Osteocyte (in vitro differentiated cells): ENCODE measurements around the gene APCDD1L. TPM values are rescaled to one million over a fixed set of nuclear protein-coding genes. Genes with fewer than 3 reads are reported as not detected.

Experiments used
- DNase-seq: peaks from one replicate; pipeline ENCODE4 v3.0.0; 2021; ENCODE audit warnings: mixed read lengths; ENCODE audit not compliant: unreplicated experiment; ENCODE audit errors: extremely low spot score
- H3K27ac Mint-ChIP-seq: one replicate; pipeline ENCODE4 v1.8.0; 2021; ENCODE audit warnings: mild to moderate bottlenecking, mixed read lengths; ENCODE audit not compliant: unreplicated experiment
- H3K27me3 Mint-ChIP-seq: one replicate; pipeline ENCODE4 v1.8.0; 2021; ENCODE audit warnings: mixed read lengths; ENCODE audit not compliant: unreplicated experiment
- H3K36me3 Mint-ChIP-seq: one replicate; pipeline ENCODE4 v1.8.0; 2021; ENCODE audit warnings: mixed read lengths; ENCODE audit not compliant: unreplicated experiment
- H3K4me1 Mint-ChIP-seq: one replicate; pipeline ENCODE4 v1.8.0; 2021; ENCODE audit warnings: mixed read lengths; ENCODE audit not compliant: unreplicated experiment
- H3K4me3 Mint-ChIP-seq: one replicate; pipeline ENCODE4 v1.8.0; 2021; ENCODE audit warnings: mild to moderate bottlenecking, moderate library complexity, mixed read lengths; ENCODE audit not compliant: unreplicated experiment
- H3K9me3 Mint-ChIP-seq: one replicate; pipeline ENCODE4 v1.8.0; 2021; ENCODE audit warnings: mixed read lengths; ENCODE audit not compliant: unreplicated experiment
- total RNA-seq: library from RNA; stranded (reverse); gene quantifications from 2 replicates; pipeline ENCODE4 v1.2.1, GENCODE V29; 2021
- TF ChIP-seq, protein P1 (sequence below): fragments of 200-600 bp; sonication (generic); IDR thresholded peaks from 2 replicates; pipeline ENCODE4 v1.5.0; 2021; ENCODE audit warnings: antibody characterized with exemption, mild to moderate bottlenecking, moderate library complexity

The APCDD1L gene
- total RNA-seq, 1 donor from 2014 or later: 3.1 TPM

- Mint-ChIP-seq H3K4me3 (no peak overlapping the region), H3K27ac (no peak overlapping the region), H3K36me3 (no peaks in the 10 kb centered on the region), H3K27me3 (no peaks in the 10 kb centered on the region), H3K4me1 (no peaks in the 10 kb centered on the region), H3K9me3 (peaks cover 18% of the 10 kb centered on the region)
- no peak for DNase-seq
- TF ChIP-seq, protein P1, sequence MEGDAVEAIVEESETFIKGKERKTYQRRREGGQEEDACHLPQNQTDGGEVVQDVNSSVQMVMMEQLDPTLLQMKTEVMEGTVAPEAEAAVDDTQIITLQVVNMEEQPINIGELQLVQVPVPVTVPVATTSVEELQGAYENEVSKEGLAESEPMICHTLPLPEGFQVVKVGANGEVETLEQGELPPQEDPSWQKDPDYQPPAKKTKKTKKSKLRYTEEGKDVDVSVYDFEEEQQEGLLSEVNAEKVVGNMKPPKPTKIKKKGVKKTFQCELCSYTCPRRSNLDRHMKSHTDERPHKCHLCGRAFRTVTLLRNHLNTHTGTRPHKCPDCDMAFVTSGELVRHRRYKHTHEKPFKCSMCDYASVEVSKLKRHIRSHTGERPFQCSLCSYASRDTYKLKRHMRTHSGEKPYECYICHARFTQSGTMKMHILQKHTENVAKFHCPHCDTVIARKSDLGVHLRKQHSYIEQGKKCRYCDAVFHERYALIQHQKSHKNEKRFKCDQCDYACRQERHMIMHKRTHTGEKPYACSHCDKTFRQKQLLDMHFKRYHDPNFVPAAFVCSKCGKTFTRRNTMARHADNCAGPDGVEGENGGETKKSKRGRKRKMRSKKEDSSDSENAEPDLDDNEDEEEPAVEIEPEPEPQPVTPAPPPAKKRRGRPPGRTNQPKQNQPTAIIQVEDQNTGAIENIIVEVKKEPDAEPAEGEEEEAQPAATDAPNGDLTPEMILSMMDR: no peak
Measured at GRCh38 chr20:58522666-58523065, 7.5 kb upstream of the APCDD1L start.

- Mint-ChIP-seq H3K9me3 (peaks cover 9% of the 10 kb centered on the region), H3K27me3 (peaks cover 2% of the 10 kb centered on the region), H3K4me3 (no peak overlapping the region), H3K27ac (no peak overlapping the region), H3K36me3 (no peaks in the 10 kb centered on the region), H3K4me1 (no peaks in the 10 kb centered on the region)
- DNase-seq: no peak
- TF ChIP-seq, protein P1: no peak
Measured at GRCh38 chr20:58521763-58522162, 6.6 kb upstream of the APCDD1L start.

DNA sequence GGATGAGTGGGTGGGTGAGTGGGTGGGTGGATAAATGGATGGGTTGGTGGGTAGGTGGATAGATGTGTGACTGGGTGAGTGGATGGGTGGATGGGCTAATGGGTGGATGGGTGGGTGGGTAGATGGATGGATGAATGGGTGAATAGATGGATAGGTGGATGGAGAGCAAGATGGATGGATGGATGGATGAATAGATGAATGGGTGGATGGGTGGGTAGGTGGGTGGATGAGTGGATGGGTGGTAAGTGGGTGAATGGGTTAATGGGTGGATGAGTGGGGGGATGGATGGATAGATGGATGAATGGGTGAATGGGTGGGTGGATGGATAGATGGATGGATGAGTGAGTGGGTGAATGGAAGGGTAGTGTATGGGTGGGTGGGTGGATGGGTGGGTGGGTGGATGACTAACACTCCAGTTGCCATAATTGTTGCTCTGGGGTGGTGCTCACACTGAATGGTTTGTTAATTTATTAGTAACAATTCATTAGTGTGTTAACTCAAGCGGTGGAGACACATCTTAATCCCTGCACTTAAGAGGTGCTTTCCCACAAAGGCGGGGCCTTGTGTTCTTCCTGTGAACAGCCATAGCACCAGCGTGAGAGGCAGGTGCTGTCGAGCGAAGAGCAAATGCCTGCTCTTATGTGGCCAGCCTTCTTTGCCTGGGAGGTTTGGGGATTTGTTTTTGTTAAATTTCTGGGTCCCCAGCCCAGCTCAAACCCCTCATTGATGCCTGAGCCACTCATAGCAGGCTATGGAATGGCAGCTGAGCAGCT lies 4.9 kb upstream of the APCDD1L start:
- no peak overlapping the region for H3K4me3 Mint-ChIP-seq
- H3K27ac Mint-ChIP-seq: no peak overlapping the region
- H3K27me3 Mint-ChIP-seq: peaks cover 6% of the 10 kb centered on the region
- TF ChIP-seq, protein P1: no peak
- H3K9me3 Mint-ChIP-seq: no peaks in the 10 kb centered on the region
- H3K36me3 Mint-ChIP-seq: no peaks in the 10 kb centered on the region
- H3K4me1 Mint-ChIP-seq: peaks cover 8% of the 10 kb centered on the region
- peak; percentile 60 for DNase-seq

- H3K4me3 Mint-ChIP-seq: no peak overlapping the region
Measured at GRCh38 chr20:58518896-58519593, 3.8 kb upstream of the APCDD1L start.

More at GRCh38 chr20:58518896-58519593, 3.8 kb upstream of the APCDD1L start:
- Mint-ChIP-seq H3K9me3 (no peaks in the 10 kb centered on the region), H3K27me3 (peaks cover 6% of the 10 kb centered on the region), H3K4me1 (peaks cover 12% of the 10 kb centered on the region), H3K36me3 (no peaks in the 10 kb centered on the region), H3K27ac (no peak overlapping the region)
- DNase-seq: peak; percentile 73
- TF ChIP-seq, protein P1: no peak
